Upper lobe of left lung (tissue), 6 donors: Measurements from ENCODE around the gene AP2S1. TPM values are rescaled to one million over a fixed set of nuclear protein-coding genes. Genes with fewer than 3 reads are reported as not detected.

Experiments
- ATAC-seq, 2 donors: fragments of 200-7000 bp; cut with Tn5 transposase; one replicate each; pipeline ENCODE4 v1.9.1; 2022; ENCODE audit warnings: mild to moderate bottlenecking in 2 of 2, moderate library complexity in 2 of 2; ENCODE audit not compliant: low FRiP score in 2 of 2
- DNase-seq, 2 donors: peaks; one replicate each; pipeline ENCODE4 v3.0.0-alpha.2; 2019 to 2020
- H3K27ac ChIP-seq, 4 donors: fragments of 200-600 bp; sonication (generic); one replicate each; pipeline ENCODE4 v1.5.1; 2016 to 2019
- H3K27me3 ChIP-seq, 4 donors: fragments of 200-600 bp; sonication (generic); one replicate each; pipeline ENCODE4 v1.5.1; 2017 to 2019
- H3K36me3 ChIP-seq, 4 donors: fragments of 200-600 bp; sonication (generic); one replicate each; pipeline ENCODE4 v1.5.1; 2016 to 2019
- H3K4me1 ChIP-seq, 4 donors: fragments of 200-600 bp; sonication (generic); one replicate each; pipeline ENCODE4 v1.5.1; 2018 to 2019
- H3K4me3 ChIP-seq, 4 donors: fragments of 200-600 bp; sonication (generic); one replicate each; pipeline ENCODE4 v1.5.1; 2017 to 2019; ENCODE audit warnings: mild to moderate bottlenecking in 2 of 4, moderate library complexity in 1 of 4
- H3K9me3 ChIP-seq, 4 donors: fragments of 200-600 bp; sonication (generic); one replicate each; pipeline ENCODE4 v1.5.1; 2018 to 2019
- CTCF ChIP-seq, 6 experiments: fragments of 450-650 bp in 4 of 6; fragments of 200-600 bp in 2 of 6; sonication (generic) in 2 of 6; IDR thresholded peaks; one replicate each; pipeline ENCODE4 v1.5.1; 2016 to 2019; ENCODE audit warnings: antibody characterized with exemption in 6 of 6
- EP300 ChIP-seq, 4 donors: sonication (generic); formaldehyde crosslinking; IDR thresholded peaks; one replicate each; pipeline ENCODE4 v1.5.1; 2017; ENCODE audit warnings: antibody characterized with exemption in 4 of 4, control low read depth in 2 of 4
- POLR2A ChIP-seq, 4 donors: fragments of 450-650 bp; IDR thresholded peaks; one replicate each; pipeline ENCODE4 v1.5.1; 2016 to 2017; ENCODE audit warnings: antibody characterized with exemption in 4 of 4, mild to moderate bottlenecking in 2 of 4
- POLR2AphosphoS5 ChIP-seq, 2 donors: sonication (generic); formaldehyde crosslinking; IDR thresholded peaks; one replicate each; pipeline ENCODE4 v1.5.1; 2017; ENCODE audit warnings: antibody characterized with exemption in 2 of 2
- WGBS, 2 donors: methylation state at CpG; one replicate each; pipeline ENCODE4 v1.1.5; 2017 to 2018; 5-methylcytosine and 5-hydroxymethylcytosine counted together
- total RNA-seq, 6 donors: library from RNA; depleted of rRNA in 4 of 6; stranded (reverse); fragments of >200 nt in 4 of 6; gene quantifications; one replicate each; pipeline versions ENCODE4 v1.1.0 to v1.2.1, GENCODE V29; 2016 to 2021
- donor health status: DM: no; HTN: no; CAD: no; lungs with moderate emphysema.
- donor health status: DM: no; HTN: yes; CAD: no; lungs with severe emphysema.

AP2S1 gene
- total RNA-seq, 6 donors from 2014 or later: 59.7 to 149 (median 113) TPM

GRCh38 chr19:46798713-46799112 is 51.9 kb downstream of the AP2S1 start:
- TF ChIP-seq CTCF (IDR thresholded peaks at IDR 0.05) (no peak), POLR2A (IDR thresholded peaks at IDR 0.05) (no peak), EP300 (IDR thresholded peaks at IDR 0.05) (no peak), POLR2AphosphoS5 (IDR thresholded peaks at IDR 0.05) (no peak)
- Histone ChIP-seq H3K27me3 (no peaks in the 10 kb centered on the region), H3K9me3 (no peaks in the 10 kb centered on the region), H3K36me3 (no peaks in the 10 kb centered on the region), H3K4me3 (no peak overlapping the region), H3K4me1 (peaks cover 3 to 6% (median 5%) of the 10 kb centered on the region in 4 donors), H3K27ac (no peak overlapping the region)
- DNase-seq: no peak
- 91 to 98% methylated on average over 2 of the region's 2 CpGs for WGBS, 2 donors
- ATAC-seq: no peak

GRCh38 chr19:46797881-46798280 is 52.8 kb downstream of the AP2S1 start:
- 92 to 93% methylated on average over 1 of the region's 1 CpG for WGBS, 2 donors
- Histone ChIP-seq H3K27ac (no peak overlapping the region), H3K27me3 (no peaks in the 10 kb centered on the region), H3K4me1 (peaks cover 3 to 10% (median 7%) of the 10 kb centered on the region in 4 donors), H3K9me3 (no peaks in the 10 kb centered on the region), H3K4me3 (no peak overlapping the region), H3K36me3 (no peaks in the 10 kb centered on the region)
- no peak for ATAC-seq
- no peak for DNase-seq
- no peak for TF ChIP-seq POLR2A (IDR thresholded peaks at IDR 0.05)
- no peak for TF ChIP-seq CTCF (IDR thresholded peaks at IDR 0.05)
- no peak for TF ChIP-seq EP300 (IDR thresholded peaks at IDR 0.05)

GRCh38 chr19:46791944-46792343 is 58.7 kb downstream of the AP2S1 start:
- 37 to 41% methylated on average over 5 of the region's 5 CpGs for WGBS, 2 donors
- no peaks in the 10 kb centered on the region for H3K9me3 ChIP-seq
- no peak for TF ChIP-seq EP300 (IDR thresholded peaks at IDR 0.05)
- no peak for TF ChIP-seq POLR2A (IDR thresholded peaks at IDR 0.05)
- peak in 1 of 2 donors; percentile 13 for TF ChIP-seq POLR2AphosphoS5 (IDR thresholded peaks at IDR 0.05)
- TF ChIP-seq CTCF (IDR thresholded peaks at IDR 0.05): no peak

GRCh38 chr19:46789371-46789770 is 61.3 kb downstream of the AP2S1 start:
- DNase-seq: no peak
- peak overlapping the region in 1 of 4 donors; percentile 7 for H3K27ac ChIP-seq
- peaks cover 0 to 6% (median 0%) of the 10 kb centered on the region in 4 donors for H3K36me3 ChIP-seq
- no peak overlapping the region for H3K4me3 ChIP-seq
- H3K9me3 ChIP-seq: no peaks in the 10 kb centered on the region
- peaks cover 30 to 48% (median 38%) of the 10 kb centered on the region in 4 donors for H3K4me1 ChIP-seq
- ATAC-seq: no peak
- no peaks in the 10 kb centered on the region for H3K27me3 ChIP-seq
- WGBS, 2 donors: 89 to 92% methylated on average over 8 of the region's 8 CpGs
- TF ChIP-seq EP300 (IDR thresholded peaks at IDR 0.05): no peak
- no peak for TF ChIP-seq CTCF (IDR thresholded peaks at IDR 0.05)
- TF ChIP-seq POLR2A (IDR thresholded peaks at IDR 0.05): no peak
- TF ChIP-seq POLR2AphosphoS5 (IDR thresholded peaks at IDR 0.05): no peak

More at GRCh38 chr19:46791944-46792343, 58.7 kb downstream of the AP2S1 start:
- Histone ChIP-seq H3K36me3 (no peaks in the 10 kb centered on the region), H3K4me3 (no peak overlapping the region), H3K27me3 (no peaks in the 10 kb centered on the region), H3K27ac (peak overlapping the region in 2 of 4 donors; percentile 26 to 32), H3K4me1 (peaks cover 18 to 29% (median 22%) of the 10 kb centered on the region in 4 donors)
- no peak for DNase-seq
- no peak for ATAC-seq

GRCh38 chr19:46788968-46789338 is 61.7 kb downstream of the AP2S1 start:
- WGBS, 2 donors: 66 to 67% methylated on average over 9 of the region's 9 CpGs

More at GRCh38 chr19:46788968-46789338, 61.7 kb downstream of the AP2S1 start:
- Histone ChIP-seq H3K4me3 (peak overlapping the region in 2 of 4 donors; percentile 73), H3K9me3 (no peaks in the 10 kb centered on the region), H3K36me3 (peaks cover 0 to 9% (median 0%) of the 10 kb centered on the region in 4 donors), H3K27me3 (no peaks in the 10 kb centered on the region), H3K27ac (peak overlapping the region in 2 of 4 donors; percentile 4 to 7), H3K4me1 (peaks cover 34 to 53% (median 43%) of the 10 kb centered on the region in 4 donors)
- no peak for ATAC-seq
- TF ChIP-seq EP300 (IDR thresholded peaks at IDR 0.05): no peak
- no peak for TF ChIP-seq CTCF (IDR thresholded peaks at IDR 0.05)
- no peak for TF ChIP-seq POLR2AphosphoS5 (IDR thresholded peaks at IDR 0.05)
- TF ChIP-seq POLR2A (IDR thresholded peaks at IDR 0.05): no peak
- no peak for DNase-seq
